Neuronal stem cell (in vitro differentiated cells): ENCODE results near the gene HOXA7.
A peak's percentile ranks its signal among the peaks of the same experiment; 100 is the strongest.

Source experiments
- DNase-seq: peaks from one replicate; pipeline ENCODE4 v3.0.0-alpha.2; 2013; ENCODE audit warnings: low spot score
- H2AFZ ChIP-seq: one replicate; pipeline ENCODE4 v1.6.1; 2013; ENCODE audit warnings: mild to moderate bottlenecking, low read length, inconsistent platforms
- H2AK5ac ChIP-seq: 2 replicates; pipeline ENCODE4 v1.6.1; 2013; ENCODE audit warnings: low read depth, mild to moderate bottlenecking, inconsistent platforms, low read length, moderate library complexity, mixed read lengths
- H2BK120ac ChIP-seq: 2 replicates; pipeline ENCODE4 v1.6.1; 2013; ENCODE audit warnings: low read depth, mild to moderate bottlenecking, inconsistent platforms, low read length, moderate library complexity, mixed read lengths
- H2BK12ac ChIP-seq: one replicate; pipeline ENCODE4 v1.6.1; 2013; ENCODE audit warnings: low read length, inconsistent platforms
- H2BK15ac ChIP-seq: 2 replicates; pipeline ENCODE4 v1.6.1; 2013; ENCODE audit warnings: mild to moderate bottlenecking, low read length, inconsistent platforms, mixed read lengths
- H2BK5ac ChIP-seq: one replicate; pipeline ENCODE4 v1.6.1; 2013; ENCODE audit warnings: inconsistent platforms, mild to moderate bottlenecking, low read length, moderate library complexity
- H3K14ac ChIP-seq: one replicate; pipeline ENCODE4 v1.6.1; 2013; ENCODE audit warnings: low read length, inconsistent platforms
- H3K18ac ChIP-seq: 2 replicates; pipeline ENCODE4 v1.6.1; 2013; ENCODE audit warnings: low read length, inconsistent platforms
- H3K23ac ChIP-seq: 2 replicates; pipeline ENCODE4 v1.6.1; 2013; ENCODE audit warnings: low read depth, mild to moderate bottlenecking, mixed read lengths, low read length, inconsistent platforms; ENCODE audit not compliant: poor library complexity
- H3K27ac ChIP-seq: replicated peaks from 3 replicates; pipeline ENCODE4 v1.5.1; 2013; ENCODE audit warnings: low read length, inconsistent platforms
- H3K27me3 ChIP-seq, 3 experiments: 2 replicates each; pipeline ENCODE4 v1.6.1; 2013; ENCODE audit warnings: low read length in 3 of 3, mild to moderate bottlenecking in 2 of 3, inconsistent platforms in 1 of 3, low read depth in 1 of 3, mixed read lengths in 1 of 3, moderate library complexity in 1 of 3; ENCODE audit not compliant: control insufficient read depth in 3 of 3, insufficient read depth in 3 of 3
- H3K36me3 ChIP-seq, 2 donors: replicated peaks in 1 of 2; 2 replicates each; pipeline ENCODE4 v1.6.1; 2013; ENCODE audit warnings: low read length in 2 of 2; ENCODE audit not compliant: control insufficient read depth in 2 of 2, insufficient read depth in 2 of 2
- H3K4ac ChIP-seq: 2 replicates; pipeline ENCODE4 v1.6.1; 2013; ENCODE audit warnings: inconsistent platforms, mild to moderate bottlenecking, low read length, moderate library complexity
- H3K4me1 ChIP-seq, 2 donors: 1 replicate in 1 of 2; 2 replicates in 1 of 2; pipeline ENCODE4 v1.6.1; 2013; ENCODE audit warnings: low read length in 2 of 2, low read depth in 1 of 2; ENCODE audit not compliant: control insufficient read depth in 2 of 2, insufficient read depth in 1 of 2
- H3K4me2 ChIP-seq: one replicate; pipeline ENCODE4 v1.6.1; 2013; ENCODE audit warnings: mild to moderate bottlenecking, low read length, inconsistent platforms; ENCODE audit not compliant: insufficient read depth, poor library complexity, severe bottlenecking
- H3K4me3 ChIP-seq, 2 donors: 2 replicates each; pipeline ENCODE4 v1.5.1; 2013; ENCODE audit warnings: low read length in 2 of 2, mild to moderate bottlenecking in 2 of 2, inconsistent platforms in 1 of 2, moderate library complexity in 1 of 2
- H3K79me1 ChIP-seq: one replicate; pipeline ENCODE4 v1.6.1; 2013; ENCODE audit warnings: low read depth, mild to moderate bottlenecking, inconsistent platforms, low read length, moderate library complexity
- H3K9ac ChIP-seq: one replicate; pipeline ENCODE4 v1.6.1; 2013; ENCODE audit warnings: mild to moderate bottlenecking, low read depth, low read length, inconsistent platforms; ENCODE audit not compliant: poor library complexity
- H3K9me3 ChIP-seq, 2 donors: replicated peaks in 1 of 2; 2 replicates each; pipeline versions ENCODE3 to v1.6.1; 2013; ENCODE audit warnings: low read length in 2 of 2, mild to moderate bottlenecking in 2 of 2, inconsistent platforms in 1 of 2, low read depth in 1 of 2, mixed read lengths in 1 of 2, moderate library complexity in 1 of 2; ENCODE audit not compliant: control insufficient read depth in 2 of 2, insufficient read depth in 1 of 2
- H4K8ac ChIP-seq: one replicate; pipeline ENCODE4 v1.6.1; 2013; ENCODE audit warnings: low read depth, mild to moderate bottlenecking, inconsistent platforms, low read length, moderate library complexity
- H4K91ac ChIP-seq: one replicate; pipeline ENCODE4 v1.6.1; 2013; ENCODE audit warnings: low read length, low read depth, mild to moderate bottlenecking, inconsistent platforms; ENCODE audit not compliant: poor library complexity
- WGBS, 2 donors: extraction: QIAGEN DNeasy Blood & Tissue Kit; methylation state at CpG; one replicate each; pipeline ENCODE4 v1.1.7; 2013; ENCODE audit warnings: missing lambda C conversion rate in 2 of 2, mixed read lengths in 1 of 2; ENCODE audit not compliant: insufficient read length in 2 of 2, insufficient replicate concordance in 1 of 2; ENCODE audit errors: extremely low coverage in 2 of 2; 5-methylcytosine and 5-hydroxymethylcytosine counted together

HOXA7 gene

DNA sequence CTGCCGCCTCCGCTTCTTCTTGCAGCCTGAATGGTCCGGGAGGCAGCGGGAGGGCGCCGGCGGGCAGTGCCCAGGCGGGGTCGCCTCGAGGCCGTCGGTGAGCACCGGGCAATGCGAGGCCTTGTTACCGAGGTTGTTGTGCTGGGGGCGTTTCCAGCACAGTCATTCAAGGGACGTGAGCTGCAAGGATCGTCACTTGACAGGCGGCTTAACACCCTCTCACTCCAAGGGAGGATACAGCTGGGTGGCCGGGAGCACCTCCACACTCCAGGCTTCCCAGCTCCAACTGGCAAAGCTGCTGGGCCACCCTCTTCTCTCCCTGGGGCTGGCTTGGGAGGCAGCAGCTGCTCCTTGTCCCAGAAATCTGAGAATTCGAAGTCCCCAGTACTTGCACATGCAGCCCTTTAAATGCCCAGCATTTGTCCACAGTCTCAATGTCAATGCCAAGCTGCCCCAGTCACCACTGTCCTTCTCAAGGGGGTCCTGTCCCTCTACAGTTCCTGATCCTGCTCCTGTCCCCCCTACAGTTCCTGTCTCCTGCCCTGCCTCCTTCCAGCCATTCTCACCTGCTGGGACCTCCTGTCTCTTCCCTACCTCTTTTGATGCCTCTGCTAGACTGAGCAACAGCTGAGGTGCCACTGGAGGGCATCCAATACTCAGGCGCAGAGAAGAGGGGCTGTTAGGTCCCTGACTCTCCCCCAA is 33.0 kb upstream of the HOXA7 start:
- no peak overlapping the region for H2AK5ac ChIP-seq
- no peak overlapping the region for H3K23ac ChIP-seq
- no peak overlapping the region for H3K4me3 ChIP-seq
- no peak overlapping the region for H3K14ac ChIP-seq
- no peak overlapping the region for H3K4me2 ChIP-seq
- no peaks in the 10 kb centered on the region for H3K79me1 ChIP-seq
- H3K4ac ChIP-seq = no peak overlapping the region
- H2BK15ac ChIP-seq = no peak overlapping the region
- H3K27me3 ChIP-seq = peaks cover 81 to 100% (median 95%) of the 10 kb centered on the region in 3 experiments
- H3K9ac ChIP-seq = no peak overlapping the region
- no peak overlapping the region for H4K8ac ChIP-seq
- H3K4me1 ChIP-seq = no peaks in the 10 kb centered on the region
- no CpG with 5 or more reads among the region's 22 CpGs for WGBS, 2 donors
- no peak for DNase-seq
- H2BK120ac ChIP-seq = no peak overlapping the region
- peaks cover 2 to 6% of the 10 kb centered on the region in 2 donors for H3K9me3 ChIP-seq
- H4K91ac ChIP-seq = no peak overlapping the region
- no peaks in the 10 kb centered on the region for H3K36me3 ChIP-seq
- no peak overlapping the region for H3K18ac ChIP-seq
- H2BK5ac ChIP-seq = no peak overlapping the region
- no peak overlapping the region for H2BK12ac ChIP-seq
- H3K27ac ChIP-seq = no peak overlapping the region
- peak overlapping the region; percentile 80 for H2AFZ ChIP-seq

DNA sequence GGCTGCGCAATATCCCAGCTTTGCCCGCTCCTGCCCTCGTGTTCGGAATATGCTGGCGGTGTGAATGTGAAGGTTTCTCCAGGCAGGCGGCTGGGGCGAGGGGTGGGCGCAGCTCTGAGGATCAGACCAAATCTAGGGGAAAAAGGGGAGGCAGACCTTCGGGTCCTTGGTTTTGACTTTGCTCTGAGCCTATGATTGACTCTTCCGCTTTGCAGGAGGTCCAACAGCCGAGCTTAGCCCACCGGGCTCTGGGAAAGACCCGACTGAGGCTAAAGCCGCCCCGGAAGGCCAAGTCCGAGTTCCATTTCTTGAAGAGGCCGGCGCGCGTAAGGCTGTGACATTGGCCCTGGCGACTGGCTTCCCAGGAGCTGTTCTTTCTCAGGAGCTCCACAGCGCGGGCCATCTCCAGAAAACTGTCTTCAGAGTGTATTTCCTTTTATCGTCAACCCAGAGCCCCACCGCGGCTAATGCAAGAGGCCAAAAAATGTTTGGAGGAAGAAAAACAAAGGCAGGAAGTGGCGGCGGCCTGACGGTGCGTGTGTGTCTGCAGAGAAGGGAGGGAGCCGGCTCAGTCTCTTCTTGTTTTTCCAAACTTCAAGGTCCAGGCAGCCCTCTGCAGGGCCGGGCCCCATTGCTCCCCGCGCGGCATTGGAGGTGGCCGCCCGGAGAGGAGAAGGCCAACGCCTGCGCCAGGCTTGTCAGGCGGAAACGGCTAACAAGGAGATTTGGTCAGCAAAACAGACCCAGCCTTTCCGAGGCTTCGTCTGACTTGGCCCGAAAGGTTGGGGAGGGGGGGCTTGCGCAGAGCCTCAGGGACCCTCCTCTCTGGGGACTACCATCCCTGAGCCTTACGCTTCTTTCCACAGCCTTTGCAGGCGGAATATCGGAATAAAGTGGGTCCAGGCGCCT is 32.2 kb upstream of the HOXA7 start:
- no peak overlapping the region for H3K9ac ChIP-seq
- peaks cover 2 to 6% of the 10 kb centered on the region in 2 donors for H3K9me3 ChIP-seq
- no peak overlapping the region for H3K4ac ChIP-seq
- H3K4me3 ChIP-seq = peak overlapping the region in 1 of 2 donors; percentile 12
- no peak overlapping the region for H3K4me2 ChIP-seq
- peaks cover 84 to 99% (median 98%) of the 10 kb centered on the region in 3 experiments for H3K27me3 ChIP-seq
- H2BK15ac ChIP-seq = no peak overlapping the region
- no peaks in the 10 kb centered on the region for H3K79me1 ChIP-seq
- no peak overlapping the region for H2BK12ac ChIP-seq
- no peak overlapping the region for H3K14ac ChIP-seq
- H2BK120ac ChIP-seq = no peak overlapping the region
- H3K18ac ChIP-seq = no peak overlapping the region
- H2BK5ac ChIP-seq = no peak overlapping the region
- H2AFZ ChIP-seq = peak overlapping the region; percentile 80
- WGBS, 2 donors = no CpG with 5 or more reads among the region's 49 CpGs
- no peak overlapping the region for H2AK5ac ChIP-seq
- DNase-seq = no peak
- peaks cover 0 to 3% of the 10 kb centered on the region in 2 donors for H3K4me1 ChIP-seq
- no peak overlapping the region for H4K91ac ChIP-seq
- no peak overlapping the region for H3K27ac ChIP-seq
- no peak overlapping the region for H3K23ac ChIP-seq
- H4K8ac ChIP-seq = no peak overlapping the region
- no peaks in the 10 kb centered on the region for H3K36me3 ChIP-seq

- peak overlapping the region; percentile 6 for H3K23ac ChIP-seq
- peaks cover 2 to 6% of the 10 kb centered on the region in 2 donors for H3K9me3 ChIP-seq
- H3K18ac ChIP-seq = no peak overlapping the region
- H2BK12ac ChIP-seq = no peak overlapping the region
- no peak overlapping the region for H3K27ac ChIP-seq
- H4K8ac ChIP-seq = no peak overlapping the region
- H4K91ac ChIP-seq = no peak overlapping the region
- peak overlapping the region; percentile 80 for H2AFZ ChIP-seq
- H2AK5ac ChIP-seq = no peak overlapping the region
- DNase-seq = no peak
- H3K4me3 ChIP-seq = no peak overlapping the region
- no peaks in the 10 kb centered on the region for H3K36me3 ChIP-seq
- H3K4me2 ChIP-seq = no peak overlapping the region
- H3K4me1 ChIP-seq = peaks cover 0 to 3% of the 10 kb centered on the region in 2 donors
- no peaks in the 10 kb centered on the region for H3K79me1 ChIP-seq
- no CpG with 5 or more reads among the region's 46 CpGs for WGBS, 2 donors
- peaks cover 85 to 99% (median 98%) of the 10 kb centered on the region in 3 experiments for H3K27me3 ChIP-seq
- no peak overlapping the region for H2BK5ac ChIP-seq
- H3K9ac ChIP-seq = no peak overlapping the region
- H2BK120ac ChIP-seq = no peak overlapping the region
- no peak overlapping the region for H2BK15ac ChIP-seq
- no peak overlapping the region for H3K4ac ChIP-seq
- no peak overlapping the region for H3K14ac ChIP-seq
Observed at GRCh38 chr7:27187475-27188385, 31.3 kb upstream of the HOXA7 start.
